ENCODE measurements around the gene ADGRL3.

GRCh38 chr4:62126064-62126732 is 926.1 kb downstream of the ADGRL3 start:
- TF ChIP-seq CTCF (IDR thresholded peaks at IDR 0.05) (no peak), EZH2 (IDR thresholded peaks at IDR 0.05; ENCODE audit: borderline replicate concordance, insufficient read depth, low read depth, low read length, poor library complexity, severe bottlenecking) (no peak)

Data from B cell (primary cell).